ENCODE results near the gene EML3. TPM values are rescaled to one million over a fixed set of nuclear protein-coding genes. Genes with fewer than 3 reads are reported as not detected.

EML3 gene
- polyA plus RNA-seq, 2 of the 4 experiments (the other 2 are of a cell fraction), result 15.2 to 27.2 TPM

- peaks cover 10% of the 10 kb centered on the region for H3K4me1 ChIP-seq
- WGBS (ENCODE audit: missing lambda C conversion rate), result 89% methylated on average over 2 of the region's 2 CpGs
- H3K4me3 ChIP-seq, result no peak overlapping the region
- ChIA-PET POLR2A (interaction anchor here (1.3 kb wide), 1 partner anchor 12 kb away, joined by 7 read pairs; the partner anchor contains the start of gene TUT1), CTCF (interaction anchor here (1.3 to 3.0 kb wide), 3 partner anchors 9 to 19 kb away, joined by 4 to 8 read pairs (median 6); no protein-coding TSS in a partner anchor)
- ATAC-seq, result no peak
- no peak overlapping the region for H3K4me2 ChIP-seq
- H3K9me3 ChIP-seq, result no peaks in the 10 kb centered on the region
- H3K27ac ChIP-seq, result no peak overlapping the region
- DNase-seq (ENCODE audit: low read depth in 1 of 2, low spot score in 1 of 2), result no peak
- no peak for FAIRE-seq
- TF ChIP-seq NPAS2 (CRISPR knock-in tag; IDR thresholded peaks at IDR 0.05; ENCODE audit: borderline replicate concordance) (no peak), KDM5A (IDR thresholded peaks at IDR 0.05) (no peak), JUNB (IDR thresholded peaks at IDR 0.05) (no peak), RCOR1 (IDR thresholded peaks at IDR 0.05; ENCODE audit: low read depth, low read length) (no peak), MAFK (IDR thresholded peaks at IDR 0.05; ENCODE audit: partially characterized antibody) (no peak), ZSCAN20 (CRISPR knock-in tag; IDR thresholded peaks at IDR 0.05) (no peak), PHF8 (IDR thresholded peaks at IDR 0.05; ENCODE audit: borderline replicate concordance, low read depth) (no peak), MYC (IDR thresholded peaks at IDR 0.05; ENCODE audit: borderline replicate concordance, low read length) (no peak), CBX2 (IDR thresholded peaks at IDR 0.05; ENCODE audit: borderline replicate concordance, low read depth) (no peak), ZFP36 (IDR thresholded peaks at IDR 0.05; ENCODE audit: borderline replicate concordance, partially characterized antibody) (no peak), EHF (CRISPR knock-in tag; IDR thresholded peaks at IDR 0.05) (no peak), HOXB5 (CRISPR knock-in tag; IDR thresholded peaks at IDR 0.05) (no peak), ESRRA (IDR thresholded peaks at IDR 0.05; ENCODE audit: borderline replicate concordance, low read length) (no peak), TP53 (CRISPR knock-in tag; IDR thresholded peaks at IDR 0.05) (no peak)
- TF ChIP-seq, protein P1, sequence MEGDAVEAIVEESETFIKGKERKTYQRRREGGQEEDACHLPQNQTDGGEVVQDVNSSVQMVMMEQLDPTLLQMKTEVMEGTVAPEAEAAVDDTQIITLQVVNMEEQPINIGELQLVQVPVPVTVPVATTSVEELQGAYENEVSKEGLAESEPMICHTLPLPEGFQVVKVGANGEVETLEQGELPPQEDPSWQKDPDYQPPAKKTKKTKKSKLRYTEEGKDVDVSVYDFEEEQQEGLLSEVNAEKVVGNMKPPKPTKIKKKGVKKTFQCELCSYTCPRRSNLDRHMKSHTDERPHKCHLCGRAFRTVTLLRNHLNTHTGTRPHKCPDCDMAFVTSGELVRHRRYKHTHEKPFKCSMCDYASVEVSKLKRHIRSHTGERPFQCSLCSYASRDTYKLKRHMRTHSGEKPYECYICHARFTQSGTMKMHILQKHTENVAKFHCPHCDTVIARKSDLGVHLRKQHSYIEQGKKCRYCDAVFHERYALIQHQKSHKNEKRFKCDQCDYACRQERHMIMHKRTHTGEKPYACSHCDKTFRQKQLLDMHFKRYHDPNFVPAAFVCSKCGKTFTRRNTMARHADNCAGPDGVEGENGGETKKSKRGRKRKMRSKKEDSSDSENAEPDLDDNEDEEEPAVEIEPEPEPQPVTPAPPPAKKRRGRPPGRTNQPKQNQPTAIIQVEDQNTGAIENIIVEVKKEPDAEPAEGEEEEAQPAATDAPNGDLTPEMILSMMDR (IDR thresholded peaks at IDR 0.05), result no peak
These were observed 33.3 kb downstream of the EML3 start for GRCh38 chr11:62579252-62579651.

DNA sequence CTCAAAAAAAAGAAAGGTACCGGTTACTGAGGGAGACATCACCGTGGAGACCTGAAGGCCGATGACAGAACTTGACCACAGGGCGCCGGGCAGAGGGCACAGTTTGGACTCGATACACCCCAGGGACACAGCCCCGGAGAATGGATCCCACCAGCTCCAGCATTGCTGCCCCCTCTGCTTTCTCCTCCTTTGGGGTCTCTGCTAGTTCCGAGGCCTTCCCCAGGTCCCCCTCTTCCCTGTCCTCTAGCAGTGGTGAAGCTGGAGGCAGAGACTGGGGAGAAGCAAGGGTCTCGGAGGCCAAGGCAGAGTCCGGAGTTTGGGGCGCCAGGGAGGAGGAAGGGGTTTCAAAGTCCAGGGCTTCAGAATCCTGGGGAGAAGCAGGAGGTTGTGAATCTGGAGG, 34.0 kb downstream of the EML3 start:
- Histone ChIP-seq H3K4me1 (peaks cover 10% of the 10 kb centered on the region), H3K4me2 (no peak overlapping the region), H3K9me3 (no peaks in the 10 kb centered on the region), H3K27ac (no peak overlapping the region), H3K4me3 (no peak overlapping the region)
- CTCF ChIA-PET, result interaction anchor here (1.3 to 3.0 kb wide), 5 partner anchors 9 to 154 kb away, joined by 4 to 10 read pairs (median 7); partner anchors contain the start of gene TUT1
- POLR2A ChIA-PET, result interaction anchor here (1.3 kb wide), 1 partner anchor 13 kb away, joined by 7 read pairs; the partner anchor contains the start of gene TUT1
- no peak for TF ChIP-seq MAZ (IDR thresholded peaks at IDR 0.05; ENCODE audit: borderline replicate concordance, low read depth, low read length)
- TF ChIP-seq SREBF2 (IDR thresholded peaks at IDR 0.05), result no peak
- no peak for TF ChIP-seq BCL3 (IDR thresholded peaks at IDR 0.05)
- no peak for TF ChIP-seq RFX5 (IDR thresholded peaks at IDR 0.05)
- TF ChIP-seq FOXS1 (CRISPR knock-in tag; IDR thresholded peaks at IDR 0.05), result no peak
- TF ChIP-seq, protein P2, sequence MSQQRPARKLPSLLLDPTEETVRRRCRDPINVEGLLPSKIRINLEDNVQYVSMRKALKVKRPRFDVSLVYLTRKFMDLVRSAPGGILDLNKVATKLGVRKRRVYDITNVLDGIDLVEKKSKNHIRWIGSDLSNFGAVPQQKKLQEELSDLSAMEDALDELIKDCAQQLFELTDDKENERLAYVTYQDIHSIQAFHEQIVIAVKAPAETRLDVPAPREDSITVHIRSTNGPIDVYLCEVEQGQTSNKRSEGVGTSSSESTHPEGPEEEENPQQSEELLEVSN (IDR thresholded peaks at IDR 0.05; ENCODE audit: borderline replicate concordance, low read depth), result no peak
- no peak for TF ChIP-seq NFE2L2 (conservative IDR thresholded peaks at IDR 0.05; ENCODE audit: low read length)
- no peak for TF ChIP-seq RAD21 (conservative IDR thresholded peaks at IDR 0.05 in 1 of 2, IDR thresholded peaks at IDR 0.05 in 1 of 2)
- no peak for TF ChIP-seq EHMT2 (IDR thresholded peaks at IDR 0.05; ENCODE audit: low read depth)
- TF ChIP-seq NPAS2 (CRISPR knock-in tag; IDR thresholded peaks at IDR 0.05; ENCODE audit: borderline replicate concordance), result no peak
- TF ChIP-seq ZC3H11A (IDR thresholded peaks at IDR 0.05), result no peak
- TF ChIP-seq ELK1 (IDR thresholded peaks at IDR 0.05; ENCODE audit: low read depth, low read length), result no peak
- no peak for TF ChIP-seq ZFP36 (IDR thresholded peaks at IDR 0.05; ENCODE audit: borderline replicate concordance, partially characterized antibody)
- TF ChIP-seq HEYL (CRISPR knock-in tag; IDR thresholded peaks at IDR 0.05), result no peak
- no peak for FAIRE-seq
- ATAC-seq, result no peak
- WGBS (ENCODE audit: missing lambda C conversion rate), result 96% methylated on average over 11 of the region's 11 CpGs
- DNase-seq (ENCODE audit: low read depth in 1 of 2, low spot score in 1 of 2), result no peak

Measured in A549 (cell line).